Measurements from ENCODE around the gene EPB41L4A.

EPB41L4A gene

DNA sequence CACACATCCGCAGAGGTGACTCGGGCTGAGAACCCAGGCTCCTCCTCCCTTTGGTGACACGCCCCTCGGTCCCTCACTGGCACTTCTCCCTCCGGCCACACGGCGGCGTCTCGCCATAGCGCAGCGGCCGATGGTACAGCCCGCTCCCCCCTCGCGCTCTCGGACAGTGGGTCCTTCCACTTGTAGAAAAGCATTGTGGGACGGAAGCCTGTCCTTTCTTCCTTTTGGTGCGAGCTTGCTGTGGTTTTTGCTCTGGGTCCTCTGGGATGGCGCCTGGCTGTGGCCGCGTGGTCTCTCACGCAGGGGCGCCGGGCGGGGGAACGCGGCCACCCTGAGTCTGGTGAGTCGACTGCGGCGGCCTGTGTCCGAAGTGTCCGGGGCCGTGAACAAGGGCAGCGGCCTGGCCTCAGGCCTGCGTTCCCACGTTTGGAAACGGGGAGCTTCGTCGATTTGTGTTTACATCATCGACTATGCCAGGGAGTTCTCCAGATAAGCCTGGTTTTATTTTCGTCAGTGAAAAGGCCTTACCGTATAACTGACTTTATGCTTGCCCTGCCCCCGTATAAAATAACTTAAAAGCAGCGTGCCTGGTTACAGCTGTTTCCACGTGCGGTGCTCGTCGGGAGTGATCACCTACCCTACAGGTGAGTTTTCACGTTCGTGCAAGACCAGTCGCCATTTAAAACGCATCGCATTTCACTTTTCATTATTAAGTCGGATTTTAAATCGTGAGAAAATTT lies 258.3 kb downstream of the EPB41L4A start:
- H3K27ac ChIP-seq = peak overlapping the region; percentile 93
- TF ChIP-seq ZFX (IDR thresholded peaks at IDR 0.05) (peak; percentile 98), CTCF (conservative IDR thresholded peaks at IDR 0.05) (peak; percentile 99)

DNA sequence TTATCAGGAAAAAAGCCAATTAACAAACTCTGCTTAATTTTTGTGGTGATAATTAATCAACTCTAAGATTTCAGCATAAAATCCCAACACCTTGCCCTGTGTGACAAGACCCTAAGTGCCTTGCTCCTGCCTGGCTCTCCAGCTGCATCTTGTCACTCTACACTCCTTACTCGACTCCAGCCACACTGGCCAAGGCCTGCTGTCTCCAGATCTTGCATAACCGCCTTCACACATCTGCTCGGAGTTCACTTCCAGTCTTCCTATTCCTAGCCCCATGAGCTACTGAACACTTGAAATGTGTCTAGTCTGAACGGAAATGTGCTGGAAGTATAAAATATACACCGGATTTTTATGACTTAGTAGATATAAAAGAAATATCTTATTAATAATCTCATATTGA lies 259.6 kb downstream of the EPB41L4A start:
- TF ChIP-seq CTCF (conservative IDR thresholded peaks at IDR 0.05) = no peak
- no peak for TF ChIP-seq ZFX (IDR thresholded peaks at IDR 0.05)
- H3K27ac ChIP-seq = no peak overlapping the region

- no peak for TF ChIP-seq ZFX (IDR thresholded peaks at IDR 0.05)
- TF ChIP-seq CTCF (conservative IDR thresholded peaks at IDR 0.05) = no peak
- H3K27ac ChIP-seq = no peak overlapping the region
Measured at GRCh38 chr5:112156211-112156610, 262.9 kb downstream of the EPB41L4A start.

- H3K27ac ChIP-seq = no peak overlapping the region
- TF ChIP-seq CTCF (conservative IDR thresholded peaks at IDR 0.05) = no peak
- TF ChIP-seq ZFX (IDR thresholded peaks at IDR 0.05) = no peak
Measured at GRCh38 chr5:112154940-112155686, 264.0 kb downstream of the EPB41L4A start.

DNA sequence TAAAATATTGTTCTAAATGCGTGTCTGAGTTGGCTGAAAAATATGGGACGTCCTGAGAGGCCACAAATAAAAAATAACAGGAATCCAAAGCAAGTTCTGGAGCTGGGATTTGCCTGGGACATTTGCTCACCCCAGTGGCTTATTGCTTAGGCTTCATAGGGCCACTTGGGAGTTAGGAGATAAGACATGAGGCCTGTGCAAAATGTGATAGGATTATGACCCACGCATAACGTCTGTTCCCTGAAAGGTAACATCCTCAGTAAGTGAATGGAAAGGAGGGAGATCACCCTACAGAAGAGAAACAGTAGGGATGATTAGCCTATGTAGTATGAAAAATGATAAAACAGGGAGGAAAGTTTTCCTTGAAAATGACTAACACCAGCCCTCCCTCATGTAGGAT lies 269.4 kb downstream of the EPB41L4A start:
- no peak for TF ChIP-seq ZFX (IDR thresholded peaks at IDR 0.05)
- TF ChIP-seq CTCF (conservative IDR thresholded peaks at IDR 0.05) = no peak
- H3K27ac ChIP-seq = no peak overlapping the region

DNA sequence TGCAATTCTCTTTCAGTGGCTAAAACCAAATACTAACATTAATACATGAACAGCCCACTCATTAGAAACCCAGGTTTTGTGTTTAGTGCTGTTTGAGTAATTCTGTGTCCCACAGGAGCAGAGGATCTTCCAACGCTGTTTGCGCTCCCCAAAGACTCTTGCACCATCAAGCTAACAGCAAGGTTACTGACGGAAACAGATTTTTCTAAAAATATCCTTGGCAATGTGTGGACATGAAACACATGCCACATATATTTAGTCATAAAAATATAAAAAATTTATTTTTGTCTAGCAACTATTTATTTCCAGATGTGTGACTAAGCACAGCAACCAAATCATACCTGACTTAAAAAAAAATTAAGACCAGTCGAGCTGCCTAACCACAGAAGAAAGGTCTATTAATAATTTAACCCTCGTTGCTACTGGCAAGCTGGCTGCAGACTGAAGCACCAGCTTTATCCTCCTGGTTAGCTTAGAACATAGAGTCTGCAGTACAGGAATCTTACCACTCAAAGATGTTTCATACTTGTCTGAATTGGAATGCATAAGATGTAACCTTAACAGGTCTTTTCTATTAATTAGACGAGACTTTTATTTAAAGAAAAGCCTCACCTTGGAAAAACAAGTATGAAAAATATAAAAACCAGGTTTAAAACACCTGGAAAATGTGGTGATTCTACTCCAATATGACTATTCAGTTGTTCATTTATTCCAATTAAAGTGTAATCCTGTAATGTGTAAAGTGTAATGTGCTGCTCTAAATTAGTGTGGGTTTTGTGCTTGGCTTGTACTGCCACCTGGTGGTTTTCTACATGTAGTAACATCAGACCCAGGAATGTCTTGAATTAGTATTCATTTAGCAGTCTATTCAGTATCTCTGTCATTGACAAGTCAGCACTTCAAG lies 272.5 kb downstream of the EPB41L4A start:
- H3K27ac ChIP-seq = no peak overlapping the region
- TF ChIP-seq CTCF (conservative IDR thresholded peaks at IDR 0.05) (peak; percentile 88), ZFX (IDR thresholded peaks at IDR 0.05) (no peak)

Measured in C4-2B (cell line).